BJ (cell line): ENCODE measurements around the gene ZNF611. TPM values are rescaled to one million over a fixed set of nuclear protein-coding genes. Genes with fewer than 3 reads are reported as not detected.
A peak's percentile ranks its signal among the peaks of the same experiment; 100 is the strongest.
"Not testable (repeated sequence)": the region's sequence is repeated elsewhere in the genome, so short reads cannot be mapped to it uniquely, and the experiment has no call there.

Experiments
- CTCF ChIA-PET: fragments of 350-600 bp; formaldehyde crosslinking; extraction: SDS; loops from one replicate; lab custom pipeline; 2021; ENCODE audit warnings: antibody characterized with exemption, inconsistent platforms; lab: Yijun Ruan, JAX
- POLR2A ChIA-PET: fragments of 300-600 bp; sonication (Branson Sonifier 250); formaldehyde crosslinking; extraction: SDS; loops from one replicate; lab custom pipeline; 2021; ENCODE audit warnings: antibody characterized with exemption; lab: Charles Lee
- DNase-seq: peaks from one replicate; pipeline ENCODE4 v3.0.0-alpha.2; 2011; ENCODE audit warnings: low read depth
- H3K27me3 ChIP-seq: 2 replicates; pipeline ENCODE4 v1.6.0; 2011; ENCODE audit warnings: low read length; ENCODE audit not compliant: control insufficient read depth, insufficient read depth
- H3K36me3 ChIP-seq: 2 replicates; pipeline ENCODE4 v1.5.1; 2011; ENCODE audit warnings: low read length; ENCODE audit not compliant: control insufficient read depth, insufficient read depth
- H3K4me3 ChIP-seq: 2 replicates; pipeline ENCODE4 v1.5.1; 2011; ENCODE audit warnings: low read depth, mild to moderate bottlenecking, control low read depth, low read length
- CTCF ChIP-seq: IDR thresholded peaks from 2 replicates; pipeline ENCODE4 v1.5.1; 2011; ENCODE audit warnings: low read depth, mild to moderate bottlenecking, control low read depth, inconsistent platforms, low read length, moderate library complexity; ENCODE audit not compliant: insufficient read depth
- polyA plus RNA-seq: library from polyadenylated mRNA; depleted of rRNA; stranded (reverse); fragments of >200 nt; gene quantifications from 2 replicates; pipeline ENCODE4 v1.2.3, GENCODE V29; 2011

ZNF611 gene
- polyA plus RNA-seq, 1 experiment = 2.4 TPM

DNA sequence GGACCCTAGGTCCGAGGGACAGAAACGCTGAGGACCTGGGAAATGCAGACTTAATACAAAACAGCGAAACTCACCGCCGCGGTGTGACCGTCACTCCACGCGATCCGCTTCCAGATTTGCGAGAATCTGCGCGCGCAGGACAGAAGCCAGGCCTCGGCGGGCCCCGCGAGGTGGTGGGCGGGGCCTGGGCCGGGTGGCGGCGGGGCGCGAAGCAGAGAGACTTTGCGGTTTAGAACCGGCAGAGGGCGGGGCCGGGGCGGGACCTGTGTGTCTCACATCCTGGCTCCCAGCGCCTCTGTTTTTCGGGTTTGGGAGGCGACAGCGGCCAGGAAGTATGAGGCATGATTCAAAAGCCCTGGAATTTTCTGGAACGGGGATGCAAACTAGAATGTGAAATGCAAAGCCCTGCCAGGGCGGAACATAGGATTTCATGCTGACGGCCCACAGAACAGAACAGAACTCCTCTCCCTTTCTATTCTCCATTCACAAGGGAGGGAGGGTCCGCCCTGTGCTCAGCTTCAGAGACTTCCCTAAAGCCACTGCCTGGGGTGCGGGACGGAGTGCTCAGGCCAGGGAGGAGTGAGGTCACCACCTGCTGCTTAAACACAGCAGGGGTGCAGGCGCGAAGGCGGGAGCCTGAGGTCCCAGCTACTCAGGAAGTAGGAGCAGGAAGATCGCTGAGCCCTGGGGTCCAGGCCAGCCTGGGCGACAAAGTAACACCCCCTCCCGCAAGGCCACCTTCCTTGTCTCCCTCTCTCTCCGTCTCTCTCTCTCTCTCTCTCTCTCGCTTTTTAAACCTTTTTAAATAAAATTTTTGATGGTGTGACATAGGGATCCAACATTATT is 44.3 kb downstream of the ZNF611 start:
- peak; percentile 68 for DNase-seq
- peak overlapping the region; percentile 64 for H3K4me3 ChIP-seq
- no peaks in the 10 kb centered on the region for H3K27me3 ChIP-seq
- POLR2A ChIA-PET = no interaction called here
- no peaks in the 10 kb centered on the region for H3K36me3 ChIP-seq
- CTCF ChIA-PET = interaction anchor here (0.7 kb wide), 1 partner anchor 49 kb away, joined by 3 read pairs; no protein-coding TSS in a partner anchor
- peak; percentile 8; the same call in 1 of the 2 replicates for TF ChIP-seq CTCF

DNA sequence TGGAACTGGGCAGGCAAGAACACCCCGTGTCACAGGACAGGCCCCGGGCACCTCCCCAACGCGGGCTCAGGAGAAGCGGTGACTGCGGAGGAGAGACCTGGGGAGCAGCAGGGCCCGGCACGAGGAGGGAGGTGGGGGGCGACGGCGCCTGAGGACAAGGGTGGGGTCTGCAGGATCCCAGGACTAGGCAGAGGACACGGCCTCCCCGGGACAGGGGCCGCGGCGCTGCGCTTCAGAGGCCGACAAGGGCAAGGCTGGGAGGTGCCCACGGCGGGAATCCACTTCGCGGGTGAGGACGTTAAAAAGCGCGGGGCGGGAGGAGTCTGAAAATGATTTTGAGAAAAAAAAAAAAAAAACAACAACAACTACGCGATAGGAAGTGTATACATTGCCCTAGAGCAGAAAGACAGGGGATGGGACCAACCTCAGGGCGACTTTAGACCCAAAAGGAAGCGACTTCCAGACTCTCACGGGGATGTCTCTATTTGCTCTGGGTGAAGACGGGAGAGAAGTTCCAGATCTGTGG is 44.9 kb downstream of the ZNF611 start:
- ChIA-PET CTCF (no interaction called here), POLR2A (no interaction called here)
- Histone ChIP-seq H3K36me3 (no peaks in the 10 kb centered on the region), H3K4me3 (peak overlapping the region; percentile 64), H3K27me3 (no peaks in the 10 kb centered on the region)
- TF ChIP-seq CTCF = no peak
- no peak for DNase-seq

GRCh38 chr19:52688925-52689796 is 45.7 kb downstream of the ZNF611 start:
- DNase-seq, POLR2A ChIA-PET, H3K36me3 ChIP-seq, H3K27me3 ChIP-seq: not testable (repeated sequence)
- peak overlapping the region; percentile 64 for H3K4me3 ChIP-seq
- CTCF ChIA-PET = interaction anchor here (0.7 kb wide), 1 partner anchor 190 kb away, joined by 3 read pairs; no protein-coding TSS in a partner anchor

GRCh38 chr19:52688335-52688734 is 46.5 kb downstream of the ZNF611 start:
- POLR2A ChIA-PET = no interaction called here
- DNase-seq = no peak
- CTCF ChIA-PET = interaction anchor here (0.6 to 0.7 kb wide), 2 partner anchors 189 to 1286 kb away, joined by 3 read pairs; no protein-coding TSS in a partner anchor
- Histone ChIP-seq H3K4me3 (no peak overlapping the region), H3K36me3 (peaks cover 1% of the 10 kb centered on the region), H3K27me3 (no peaks in the 10 kb centered on the region)
- no peak for TF ChIP-seq CTCF

DNA sequence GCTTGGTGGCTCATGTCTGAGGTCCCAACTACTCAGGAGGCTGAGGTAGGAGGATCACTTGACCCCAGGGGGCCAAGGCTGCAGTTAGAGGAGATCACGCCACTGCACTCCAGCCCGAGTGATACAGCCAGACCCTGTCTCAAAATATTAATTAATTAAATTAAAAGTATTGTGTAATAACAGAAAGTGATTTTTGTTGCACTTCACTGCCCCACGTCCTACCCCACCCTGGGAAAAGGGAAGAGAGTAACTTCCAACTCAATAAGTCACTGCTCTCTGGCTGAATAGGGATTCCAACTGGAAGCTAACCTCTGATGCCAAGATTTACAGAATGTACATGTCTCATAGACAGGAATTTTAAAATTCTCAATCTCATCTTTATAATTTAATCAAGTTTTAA is 47.2 kb downstream of the ZNF611 start:
- ChIA-PET POLR2A (no interaction called here), CTCF (interaction anchor here (0.6 kb wide), 1 partner anchor 1287 kb away, joined by 3 read pairs; no protein-coding TSS in a partner anchor)
- DNase-seq = no peak
- Histone ChIP-seq H3K27me3 (no peaks in the 10 kb centered on the region), H3K36me3 (peaks cover 1% of the 10 kb centered on the region), H3K4me3 (no peak overlapping the region)
- TF ChIP-seq CTCF = no peak
